Lung (tissue), 12 donors: ENCODE results near the gene ZDHHC18. TPM values are rescaled to one million over a fixed set of nuclear protein-coding genes. Genes with fewer than 3 reads are reported as not detected.

ENCODE experiments used
- ATAC-seq: fragments of 200-7000 bp; cut with Tn5 transposase; one replicate; pipeline ENCODE4 v1.9.1; 2020; ENCODE audit warnings: moderate number of reproducible peaks; ENCODE audit not compliant: insufficient read depth, low FRiP score
- DNase-seq, 3 donors: peaks; one replicate each; pipeline ENCODE4 v3.0.0-alpha.2; 2013 to 2017
- H3K27ac ChIP-seq, 2 donors: one replicate each; pipeline ENCODE4 v1.5.1; 2013; ENCODE audit warnings: mild to moderate bottlenecking in 2 of 2, moderate library complexity in 2 of 2, control low read depth in 1 of 2, inconsistent platforms in 1 of 2, low read depth in 1 of 2, low read length in 1 of 2
- H3K27me3 ChIP-seq, 3 donors: one replicate each; pipeline ENCODE4 v1.5.1; 2013; ENCODE audit warnings: low read length in 2 of 3; ENCODE audit not compliant: control insufficient read depth in 3 of 3, insufficient read depth in 3 of 3
- H3K36me3 ChIP-seq, 4 donors: one replicate each; pipeline ENCODE4 v1.5.1; 2013; ENCODE audit warnings: low read length in 4 of 4, mild to moderate bottlenecking in 1 of 4, moderate library complexity in 1 of 4; ENCODE audit not compliant: control insufficient read depth in 4 of 4, insufficient read depth in 4 of 4
- H3K4me1 ChIP-seq, 5 donors: one replicate each; pipeline ENCODE4 v1.5.1; 2013; ENCODE audit warnings: low read length in 5 of 5, mild to moderate bottlenecking in 2 of 5, moderate library complexity in 1 of 5; ENCODE audit not compliant: control insufficient read depth in 5 of 5, insufficient read depth in 5 of 5
- H3K4me3 ChIP-seq: one replicate; pipeline ENCODE4 v1.5.1; 2013; ENCODE audit warnings: mild to moderate bottlenecking, control low read depth, moderate library complexity
- H3K9ac ChIP-seq, 2 donors: one replicate each; pipeline ENCODE4 v1.5.1; 2013; ENCODE audit warnings: low read length in 2 of 2, control low read depth in 1 of 2; ENCODE audit not compliant: insufficient read depth in 1 of 2
- H3K9me3 ChIP-seq, 4 donors: one replicate each; pipeline ENCODE4 v1.5.1; 2013; ENCODE audit warnings: low read length in 3 of 4, mild to moderate bottlenecking in 1 of 4, moderate library complexity in 1 of 4; ENCODE audit not compliant: control insufficient read depth in 4 of 4, insufficient read depth in 3 of 4
- WGBS, 2 donors: extraction: QIAGEN DNeasy Blood & Tissue Kit; methylation state at CpG; one replicate each; pipeline ENCODE4 v1.1.7; 2013; 5-methylcytosine and 5-hydroxymethylcytosine counted together
- polyA plus RNA-seq, 2 donors: library from polyadenylated mRNA; stranded (reverse); fragments of 200-250 nt; gene quantifications; one replicate each; pipeline ENCODE4 v1.2.1, GENCODE V29; 2013
- total RNA-seq, 2 donors: library from RNA; depleted of rRNA in 1 of 2; stranded (reverse); fragments of >200 nt in 1 of 2; gene quantifications; one replicate each; pipeline ENCODE4 v1.2.1, GENCODE V29; 2014 to 2021
- TF ChIP-seq, protein P1 (sequence below): IDR thresholded peaks from 2 replicates; pipeline ENCODE4 v1.5.1; 2012; ENCODE audit warnings: mild to moderate bottlenecking; ENCODE audit errors: control extremely low read depth, extremely low read depth
- donor health status: control.
- donor health status: control.
- donor health status: Bipolar disorder and iron deficiency.
- donor health status: healthy.
- donor health status: DM: yes; HTN: yes; CAD: no.

The ZDHHC18 gene
- total and polyA plus RNA-seq, 4 donors = 11.6 to 39.1 (median 18.3) TPM

DNA sequence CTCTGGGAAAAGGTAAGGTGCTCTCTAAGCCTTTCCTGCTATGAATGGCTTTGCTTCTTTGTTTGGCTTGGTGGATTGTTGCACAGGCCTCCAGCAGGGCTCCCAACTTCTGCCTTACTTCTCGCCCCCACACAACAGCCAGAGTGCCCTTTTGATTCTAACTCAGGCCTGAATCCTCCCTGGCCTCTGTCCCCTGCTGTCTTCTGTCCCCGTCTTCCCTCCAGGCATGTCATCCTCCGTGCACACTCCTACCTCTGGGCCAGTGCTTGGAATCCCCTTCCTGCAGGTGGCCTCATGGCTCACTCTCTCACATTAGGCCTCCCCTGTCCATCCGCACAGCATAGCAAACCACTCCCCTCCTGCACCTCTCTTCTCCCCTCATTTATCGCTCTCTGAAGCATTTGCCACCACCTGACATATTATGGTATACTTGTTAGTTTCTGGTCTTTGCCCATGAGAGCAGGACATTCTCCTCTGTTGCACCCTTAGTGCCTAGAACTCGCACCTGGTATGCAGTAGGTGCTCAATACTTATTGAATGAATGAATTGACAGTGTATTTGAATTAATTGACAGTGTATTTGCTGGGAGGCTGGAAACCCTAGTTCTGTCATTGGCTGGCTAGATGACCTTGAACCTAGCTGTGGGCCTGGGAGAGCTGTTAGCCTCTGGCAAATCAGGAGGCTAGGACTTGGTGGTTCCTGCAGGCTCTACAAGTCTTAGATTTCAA, 2.9 kb downstream of the ZDHHC18 start:
- peaks cover 0 to 20% (median 13%) of the 10 kb centered on the region in 5 donors for H3K4me1 ChIP-seq
- no peak overlapping the region for H3K9ac ChIP-seq

DNA sequence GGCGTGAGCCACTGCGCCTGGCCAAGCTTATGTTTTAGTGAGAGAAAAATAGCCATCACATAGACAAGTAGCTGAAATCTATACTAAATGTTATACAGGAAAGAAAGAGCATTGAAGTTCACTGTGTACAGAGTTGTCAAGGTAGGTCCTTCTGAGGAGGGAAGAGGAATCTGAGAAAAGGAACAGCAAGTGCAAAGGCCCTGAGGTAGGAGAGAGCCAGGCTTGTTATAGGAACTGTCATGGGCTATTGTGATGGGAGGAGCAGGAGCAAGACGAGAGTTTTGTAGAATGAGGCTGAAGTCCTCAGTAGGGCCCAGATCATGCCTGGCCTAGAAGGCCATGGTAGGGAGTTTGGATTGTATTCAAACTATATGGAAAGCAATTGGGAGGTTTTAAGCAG, 4.6 kb downstream of the ZDHHC18 start:
- no peak for DNase-seq
- TF ChIP-seq, protein P1, sequence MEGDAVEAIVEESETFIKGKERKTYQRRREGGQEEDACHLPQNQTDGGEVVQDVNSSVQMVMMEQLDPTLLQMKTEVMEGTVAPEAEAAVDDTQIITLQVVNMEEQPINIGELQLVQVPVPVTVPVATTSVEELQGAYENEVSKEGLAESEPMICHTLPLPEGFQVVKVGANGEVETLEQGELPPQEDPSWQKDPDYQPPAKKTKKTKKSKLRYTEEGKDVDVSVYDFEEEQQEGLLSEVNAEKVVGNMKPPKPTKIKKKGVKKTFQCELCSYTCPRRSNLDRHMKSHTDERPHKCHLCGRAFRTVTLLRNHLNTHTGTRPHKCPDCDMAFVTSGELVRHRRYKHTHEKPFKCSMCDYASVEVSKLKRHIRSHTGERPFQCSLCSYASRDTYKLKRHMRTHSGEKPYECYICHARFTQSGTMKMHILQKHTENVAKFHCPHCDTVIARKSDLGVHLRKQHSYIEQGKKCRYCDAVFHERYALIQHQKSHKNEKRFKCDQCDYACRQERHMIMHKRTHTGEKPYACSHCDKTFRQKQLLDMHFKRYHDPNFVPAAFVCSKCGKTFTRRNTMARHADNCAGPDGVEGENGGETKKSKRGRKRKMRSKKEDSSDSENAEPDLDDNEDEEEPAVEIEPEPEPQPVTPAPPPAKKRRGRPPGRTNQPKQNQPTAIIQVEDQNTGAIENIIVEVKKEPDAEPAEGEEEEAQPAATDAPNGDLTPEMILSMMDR = no peak
- H3K9ac ChIP-seq = no peak overlapping the region
- no peaks in the 10 kb centered on the region for H3K9me3 ChIP-seq
- H3K4me1 ChIP-seq = peaks cover 0 to 20% (median 12%) of the 10 kb centered on the region in 5 donors
- no peaks in the 10 kb centered on the region for H3K27me3 ChIP-seq
- peaks cover 0 to 32% (median 23%) of the 10 kb centered on the region in 4 donors for H3K36me3 ChIP-seq
- 96 to 97% methylated on average over 3 of the region's 3 CpGs for WGBS, 2 donors
- ATAC-seq = no peak
- no peak overlapping the region for H3K27ac ChIP-seq
- no peak overlapping the region for H3K4me3 ChIP-seq

More for the DNA sequence above, 2.9 kb downstream of the ZDHHC18 start:
- 92 to 95% methylated on average over 6 of the region's 6 CpGs for WGBS, 2 donors
- Histone ChIP-seq H3K27me3 (no peaks in the 10 kb centered on the region), H3K27ac (peak overlapping the region in 1 of 2 donors; percentile 57), H3K36me3 (peaks cover 0 to 20% (median 15%) of the 10 kb centered on the region in 4 donors), H3K4me3 (no peak overlapping the region), H3K9me3 (no peaks in the 10 kb centered on the region)
- TF ChIP-seq, protein P1 = no peak
- no peak for DNase-seq
- no peak for ATAC-seq

DNA sequence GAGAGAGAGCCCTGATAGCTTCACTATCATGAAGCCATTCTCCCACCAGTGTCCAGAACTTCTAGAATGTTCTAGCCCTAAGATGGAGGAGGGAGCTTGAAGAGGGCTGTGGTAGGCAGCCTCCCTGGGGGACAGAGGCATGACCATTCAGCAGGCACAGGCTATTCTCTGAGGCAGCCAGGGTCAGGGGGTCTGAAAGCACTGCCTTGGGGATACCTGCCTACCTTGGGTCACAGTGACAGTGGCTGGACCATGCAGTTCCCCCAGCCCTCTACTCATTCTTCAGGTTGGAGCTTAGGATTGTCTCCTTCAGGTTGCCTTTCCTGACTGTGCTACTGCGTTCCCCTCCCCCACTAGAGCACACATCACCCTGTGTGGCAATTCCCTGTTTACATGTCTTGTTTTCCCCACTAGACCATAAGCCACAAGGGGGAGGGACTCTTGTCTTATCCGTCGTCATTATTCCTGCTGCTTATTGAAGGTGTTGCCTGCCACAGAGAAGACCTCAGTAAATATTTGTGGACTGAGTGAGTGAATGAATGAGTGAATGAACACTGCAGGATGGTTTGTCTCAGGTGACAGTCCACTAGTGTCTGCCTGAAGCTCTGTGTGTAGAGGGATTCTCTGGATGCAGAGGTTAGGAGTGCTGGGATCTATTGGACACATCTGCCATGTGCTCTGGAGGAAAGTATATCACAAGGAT, 5.2 kb downstream of the ZDHHC18 start:
- ATAC-seq (no peak), DNase-seq (no peak)
- H3K4me3 ChIP-seq = no peak overlapping the region
- H3K27ac ChIP-seq = peak overlapping the region in 1 of 2 donors; percentile 28
- TF ChIP-seq, protein P1 = no peak
- 47 to 49% methylated on average over 3 of the region's 3 CpGs for WGBS, 2 donors
- no peaks in the 10 kb centered on the region for H3K9me3 ChIP-seq
- H3K9ac ChIP-seq = no peak overlapping the region
- H3K36me3 ChIP-seq = peaks cover 0 to 34% (median 23%) of the 10 kb centered on the region in 4 donors
- H3K4me1 ChIP-seq = peaks cover 0 to 20% (median 12%) of the 10 kb centered on the region in 5 donors
- no peaks in the 10 kb centered on the region for H3K27me3 ChIP-seq
